Transverse colon (tissue), 4 donors: ENCODE data around the gene PNPLA1. TPM values are rescaled to one million over a fixed set of nuclear protein-coding genes. Genes with fewer than 3 reads are reported as not detected.

ENCODE experiments used
- DNase-seq: peaks from one replicate; pipeline ENCODE4 v3.0.0-alpha.2; 2019
- H3K27ac ChIP-seq, 4 donors: fragments of 200-600 bp; sonication (generic); 2 replicates each; pipeline ENCODE4 v1.5.1; 2016 to 2018; ENCODE audit warnings: inconsistent platforms in 4 of 4
- H3K27me3 ChIP-seq: fragments of 200-600 bp; sonication (generic); 2 replicates; pipeline ENCODE4 v1.5.1; 2017; ENCODE audit warnings: inconsistent platforms
- H3K36me3 ChIP-seq, 4 donors: fragments of 200-600 bp; sonication (generic); 2 replicates each; pipeline ENCODE4 v1.5.1; 2017 to 2019; ENCODE audit warnings: inconsistent platforms in 4 of 4
- H3K4me1 ChIP-seq, 4 donors: fragments of 200-600 bp; sonication (generic); 2 replicates each; pipeline ENCODE4 v1.5.1; 2017 to 2020; ENCODE audit warnings: inconsistent platforms in 4 of 4
- H3K4me3 ChIP-seq, 4 donors: fragments of 200-600 bp; sonication (generic); 1 replicate in 1 of 4; 2 replicates in 3 of 4; pipeline versions ENCODE4 v1.5.1 to v1.6.1; 2017 to 2019; ENCODE audit warnings: inconsistent platforms in 4 of 4
- H3K9me3 ChIP-seq, 2 donors: fragments of 200-600 bp; sonication (generic); 2 replicates each; pipeline ENCODE4 v1.5.1; 2017 to 2019; ENCODE audit warnings: inconsistent platforms in 2 of 2
- CTCF ChIP-seq, 5 experiments: fragments of 200-600 bp in 3 of 5; fragments of 450-650 bp in 2 of 5; sonication (generic) in 3 of 5; IDR thresholded peaks; 1 replicate in 2 of 5; 2 replicates in 3 of 5; pipeline ENCODE4 v1.5.1; 2016 to 2017; ENCODE audit warnings: antibody characterized with exemption in 5 of 5, inconsistent platforms in 3 of 5, mild to moderate bottlenecking in 2 of 5, moderate library complexity in 1 of 5
- EP300 ChIP-seq: sonication (generic); formaldehyde crosslinking; IDR thresholded peaks from one replicate; pipeline ENCODE4 v1.6.1; 2017; ENCODE audit warnings: antibody characterized with exemption, low read depth
- POLR2A ChIP-seq: fragments of 450-650 bp; IDR thresholded peaks from one replicate; pipeline ENCODE4 v1.6.1; 2016; ENCODE audit warnings: antibody characterized with exemption, mild to moderate bottlenecking, moderate library complexity
- POLR2AphosphoS5 ChIP-seq, 3 donors: sonication (generic); formaldehyde crosslinking; IDR thresholded peaks; one replicate each; pipeline ENCODE4 v1.6.1; 2016; ENCODE audit warnings: antibody characterized with exemption in 3 of 3
- WGBS, 2 donors: methylation state at CpG; one replicate each; pipeline ENCODE4 v1.1.5; 2018; ENCODE audit warnings: low coverage in 1 of 2; 5-methylcytosine and 5-hydroxymethylcytosine counted together
- in situ Hi-C, 4 donors: fragments of 200-750 bp; cut with MboI; loops; one replicate each; pipeline versions ENCODE4 v1.15.0 to v1.15.1; 2017; ENCODE audit warnings: low sequenced_read_pairs in 3 of 4, low pct_ligation_motif_present in 1 of 4, low pct_unique_long_range_greater_than_20kb in 1 of 4
- intact Hi-C: fragments of 100-400 bp; cut with DNase I; formaldehyde crosslinking; loops from one replicate; pipeline ENCODE4 v1.15.1; 2023; ENCODE audit warnings: low total_unique reads
- total RNA-seq, 4 donors: library from RNA; depleted of rRNA; stranded (reverse); fragments of >200 nt; gene quantifications; one replicate each; pipeline ENCODE4 v1.1.0, GENCODE V29; 2016

Gene PNPLA1
- total RNA-seq, 4 donors from 2014 or later: 0.79 to 1.1 TPM; not detected in 2

- no peak for DNase-seq
- H3K4me3 ChIP-seq: no peak overlapping the region
- H3K27ac ChIP-seq: no peak overlapping the region
- no peaks in the 10 kb centered on the region for H3K9me3 ChIP-seq
- in situ Hi-C loops (no loop called here), intact Hi-C loops (no loop called here)
- no peaks in the 10 kb centered on the region for H3K36me3 ChIP-seq
- TF ChIP-seq POLR2AphosphoS5 (IDR thresholded peaks at IDR 0.05) (no peak), EP300 (no peak), POLR2A (no peak), CTCF (IDR thresholded peaks at IDR 0.05) (no peak)
- peaks cover 4 to 50% (median 26%) of the 10 kb centered on the region in 4 donors for H3K4me1 ChIP-seq
- 85 to 95% methylated on average over 2 of the region's 2 CpGs for WGBS, 2 donors
- no peaks in the 10 kb centered on the region for H3K27me3 ChIP-seq
These were observed 47.8 kb downstream of the PNPLA1 start for GRCh38 chr6:36317623-36318022.

- intact Hi-C loops: no loop called here
These were observed 49.0 kb downstream of the PNPLA1 start for GRCh38 chr6:36318690-36319435.

GRCh38 chr6:36319436-36319762, 49.5 kb downstream of the PNPLA1 start:
- H3K36me3 ChIP-seq: no peaks in the 10 kb centered on the region
- H3K4me3 ChIP-seq: no peak overlapping the region
- WGBS, 2 donors: 65 to 72% methylated on average over 5 to 9 of the region's 9 CpGs
- TF ChIP-seq POLR2AphosphoS5 (IDR thresholded peaks at IDR 0.05) (peak in 2 of 3 donors; percentile 11 to 38), EP300 (no peak), CTCF (IDR thresholded peaks at IDR 0.05) (peak in 4 of 5 experiments; percentile 17 to 48 (median 24)), POLR2A (no peak)
- in situ Hi-C loops: no loop called here
- H3K27ac ChIP-seq: peak overlapping the region; percentile 58 to 80 (median 72)
- intact Hi-C loops: no loop called here
- H3K9me3 ChIP-seq: no peaks in the 10 kb centered on the region
- no peaks in the 10 kb centered on the region for H3K27me3 ChIP-seq
- H3K4me1 ChIP-seq: peaks cover 0 to 38% (median 26%) of the 10 kb centered on the region in 4 donors
- DNase-seq: peak; percentile 82

More at GRCh38 chr6:36318690-36319435, 49.0 kb downstream of the PNPLA1 start:
- no peaks in the 10 kb centered on the region for H3K27me3 ChIP-seq
- whole genome bisulfite sequencing, 2 donors: 66% methylated on average over 5 to 6 of the region's 6 CpGs
- TF ChIP-seq EP300 (no peak), POLR2A (no peak), CTCF (IDR thresholded peaks at IDR 0.05) (no peak), POLR2AphosphoS5 (IDR thresholded peaks at IDR 0.05) (no peak)
- no peak overlapping the region for H3K4me3 ChIP-seq
- H3K36me3 ChIP-seq: no peaks in the 10 kb centered on the region
- no peak for DNase-seq
- peak overlapping the region; percentile 58 to 80 (median 72) for H3K27ac ChIP-seq
- no peaks in the 10 kb centered on the region for H3K9me3 ChIP-seq
- in situ Hi-C loops: no loop called here
- H3K4me1 ChIP-seq: peaks cover 0 to 38% (median 26%) of the 10 kb centered on the region in 4 donors

- DNase-seq: peak; percentile 47
- intact Hi-C loops (no loop called here), in situ Hi-C loops (no loop called here)
- H3K9me3 ChIP-seq: no peaks in the 10 kb centered on the region
- 48 to 55% methylated on average over 2 of the region's 2 CpGs for WGBS, 2 donors
- peaks cover 0 to 38% (median 26%) of the 10 kb centered on the region in 4 donors for H3K4me1 ChIP-seq
- no peak for TF ChIP-seq EP300
- no peak for TF ChIP-seq POLR2AphosphoS5 (IDR thresholded peaks at IDR 0.05)
- TF ChIP-seq POLR2A: no peak
- TF ChIP-seq CTCF (IDR thresholded peaks at IDR 0.05): no peak
- H3K27me3 ChIP-seq: no peaks in the 10 kb centered on the region
- peak overlapping the region; percentile 58 to 80 (median 72) for H3K27ac ChIP-seq
- no peak overlapping the region for H3K4me3 ChIP-seq
- no peaks in the 10 kb centered on the region for H3K36me3 ChIP-seq
These were observed 50.0 kb downstream of the PNPLA1 start for GRCh38 chr6:36319821-36320220.
